Upper lobe of left lung (tissue), 6 donors: ENCODE results near the gene RCOR2. TPM values are rescaled to one million over a fixed set of nuclear protein-coding genes. Genes with fewer than 3 reads are reported as not detected.
A peak's percentile ranks its signal among the peaks of the same experiment; 100 is the strongest.

Experiments
- ATAC-seq, 2 donors: fragments of 200-7000 bp; cut with Tn5 transposase; one replicate each; pipeline ENCODE4 v1.9.1; 2022; ENCODE audit warnings: mild to moderate bottlenecking in 2 of 2, moderate library complexity in 2 of 2; ENCODE audit not compliant: low FRiP score in 2 of 2
- DNase-seq, 2 donors: peaks; one replicate each; pipeline ENCODE4 v3.0.0-alpha.2; 2019 to 2020
- H3K27ac ChIP-seq, 4 donors: fragments of 200-600 bp; sonication (generic); one replicate each; pipeline ENCODE4 v1.5.1; 2016 to 2019
- H3K27me3 ChIP-seq, 4 donors: fragments of 200-600 bp; sonication (generic); one replicate each; pipeline ENCODE4 v1.5.1; 2017 to 2019
- H3K36me3 ChIP-seq, 4 donors: fragments of 200-600 bp; sonication (generic); one replicate each; pipeline ENCODE4 v1.5.1; 2016 to 2019
- H3K4me1 ChIP-seq, 4 donors: fragments of 200-600 bp; sonication (generic); one replicate each; pipeline ENCODE4 v1.5.1; 2018 to 2019
- H3K4me3 ChIP-seq, 4 donors: fragments of 200-600 bp; sonication (generic); one replicate each; pipeline ENCODE4 v1.5.1; 2017 to 2019; ENCODE audit warnings: mild to moderate bottlenecking in 2 of 4, moderate library complexity in 1 of 4
- H3K9me3 ChIP-seq, 4 donors: fragments of 200-600 bp; sonication (generic); one replicate each; pipeline ENCODE4 v1.5.1; 2018 to 2019
- CTCF ChIP-seq, 6 experiments: fragments of 450-650 bp in 4 of 6; fragments of 200-600 bp in 2 of 6; sonication (generic) in 2 of 6; IDR thresholded peaks; one replicate each; pipeline ENCODE4 v1.5.1; 2016 to 2019; ENCODE audit warnings: antibody characterized with exemption in 6 of 6
- EP300 ChIP-seq, 4 donors: sonication (generic); formaldehyde crosslinking; IDR thresholded peaks; one replicate each; pipeline ENCODE4 v1.5.1; 2017; ENCODE audit warnings: antibody characterized with exemption in 4 of 4, control low read depth in 2 of 4
- POLR2A ChIP-seq, 4 donors: fragments of 450-650 bp; IDR thresholded peaks; one replicate each; pipeline ENCODE4 v1.5.1; 2016 to 2017; ENCODE audit warnings: antibody characterized with exemption in 4 of 4, mild to moderate bottlenecking in 2 of 4
- POLR2AphosphoS5 ChIP-seq, 2 donors: sonication (generic); formaldehyde crosslinking; IDR thresholded peaks; one replicate each; pipeline ENCODE4 v1.5.1; 2017; ENCODE audit warnings: antibody characterized with exemption in 2 of 2
- WGBS, 2 donors: methylation state at CpG; one replicate each; pipeline ENCODE4 v1.1.5; 2017 to 2018; 5-methylcytosine and 5-hydroxymethylcytosine counted together
- total RNA-seq, 6 donors: library from RNA; depleted of rRNA in 4 of 6; stranded (reverse); fragments of >200 nt in 4 of 6; gene quantifications; one replicate each; pipeline versions ENCODE4 v1.1.0 to v1.2.1, GENCODE V29; 2016 to 2021
- donor health status: DM: no; HTN: no; CAD: no; lungs with moderate emphysema.
- donor health status: DM: no; HTN: yes; CAD: no; lungs with severe emphysema.

The RCOR2 gene
- total RNA-seq, 6 donors from 2014 or later, result 0.14 to 0.40 TPM; not detected in 4

- peaks cover 44 to 62% (median 50%) of the 10 kb centered on the region in 4 donors for H3K4me1 ChIP-seq
- WGBS, 2 donors, result 18 to 37% methylated on average over 14 to 32 of the region's 41 CpGs
Observed at GRCh38 chr11:63919267-63920125, 2.5 kb upstream of the RCOR2 start.

GRCh38 chr11:63918507-63919191 lies 1.7 kb upstream of the RCOR2 start:
- WGBS, 2 donors, result 55% methylated on average over 7 to 9 of the region's 9 CpGs
- no peak for TF ChIP-seq POLR2A (IDR thresholded peaks at IDR 0.05)
- TF ChIP-seq CTCF (IDR thresholded peaks at IDR 0.05), result no peak
- TF ChIP-seq EP300 (IDR thresholded peaks at IDR 0.05), result no peak
- ATAC-seq (peak in 1 of 2 donors; percentile 2), DNase-seq (no peak)
- peaks cover 0 to 17% (median 0%) of the 10 kb centered on the region in 4 donors for H3K27me3 ChIP-seq
- H3K4me3 ChIP-seq, result peak overlapping the region in 2 of 4 donors; percentile 27 to 35
- H3K4me1 ChIP-seq, result peaks cover 44 to 62% (median 50%) of the 10 kb centered on the region in 4 donors
- H3K27ac ChIP-seq, result peak overlapping the region; percentile 15 to 76 (median 65)
- H3K36me3 ChIP-seq, result no peaks in the 10 kb centered on the region
- H3K9me3 ChIP-seq, result no peaks in the 10 kb centered on the region

More at GRCh38 chr11:63919267-63920125, 2.5 kb upstream of the RCOR2 start:
- Histone ChIP-seq H3K27me3 (peaks cover 0 to 17% (median 0%) of the 10 kb centered on the region in 4 donors), H3K4me3 (peak overlapping the region in 3 of 4 donors; percentile 17 to 35 (median 27)), H3K9me3 (no peaks in the 10 kb centered on the region), H3K27ac (peak overlapping the region in 3 of 4 donors; percentile 62 to 76 (median 68)), H3K36me3 (no peaks in the 10 kb centered on the region)
- peak in 1 of 2 donors; percentile 23 for ATAC-seq
- DNase-seq, result peak in 1 of 2 donors; percentile 87
- TF ChIP-seq POLR2AphosphoS5 (IDR thresholded peaks at IDR 0.05) (no peak), POLR2A (IDR thresholded peaks at IDR 0.05) (no peak), EP300 (IDR thresholded peaks at IDR 0.05) (no peak), CTCF (IDR thresholded peaks at IDR 0.05) (no peak)

- H3K36me3 ChIP-seq, result no peaks in the 10 kb centered on the region
- ATAC-seq (peak in 1 of 2 donors; percentile 34), DNase-seq (peak; percentile 28 to 88)
- peak overlapping the region; percentile 15 to 76 (median 65) for H3K27ac ChIP-seq
- 6 to 13% methylated on average over 1 to 43 of the region's 50 CpGs for WGBS, 2 donors
- peak in 1 of 6 experiments; percentile 15 for TF ChIP-seq CTCF (IDR thresholded peaks at IDR 0.05)
- no peak for TF ChIP-seq POLR2AphosphoS5 (IDR thresholded peaks at IDR 0.05)
- H3K9me3 ChIP-seq, result no peaks in the 10 kb centered on the region
- H3K4me3 ChIP-seq, result peak overlapping the region in 3 of 4 donors; percentile 40 to 56 (median 55)
- H3K27me3 ChIP-seq, result peaks cover 0 to 17% (median 0%) of the 10 kb centered on the region in 4 donors
- peaks cover 44 to 62% (median 50%) of the 10 kb centered on the region in 4 donors for H3K4me1 ChIP-seq
Observed at GRCh38 chr11:63917692-63918506, 935 bp upstream of the RCOR2 start.

DNA sequence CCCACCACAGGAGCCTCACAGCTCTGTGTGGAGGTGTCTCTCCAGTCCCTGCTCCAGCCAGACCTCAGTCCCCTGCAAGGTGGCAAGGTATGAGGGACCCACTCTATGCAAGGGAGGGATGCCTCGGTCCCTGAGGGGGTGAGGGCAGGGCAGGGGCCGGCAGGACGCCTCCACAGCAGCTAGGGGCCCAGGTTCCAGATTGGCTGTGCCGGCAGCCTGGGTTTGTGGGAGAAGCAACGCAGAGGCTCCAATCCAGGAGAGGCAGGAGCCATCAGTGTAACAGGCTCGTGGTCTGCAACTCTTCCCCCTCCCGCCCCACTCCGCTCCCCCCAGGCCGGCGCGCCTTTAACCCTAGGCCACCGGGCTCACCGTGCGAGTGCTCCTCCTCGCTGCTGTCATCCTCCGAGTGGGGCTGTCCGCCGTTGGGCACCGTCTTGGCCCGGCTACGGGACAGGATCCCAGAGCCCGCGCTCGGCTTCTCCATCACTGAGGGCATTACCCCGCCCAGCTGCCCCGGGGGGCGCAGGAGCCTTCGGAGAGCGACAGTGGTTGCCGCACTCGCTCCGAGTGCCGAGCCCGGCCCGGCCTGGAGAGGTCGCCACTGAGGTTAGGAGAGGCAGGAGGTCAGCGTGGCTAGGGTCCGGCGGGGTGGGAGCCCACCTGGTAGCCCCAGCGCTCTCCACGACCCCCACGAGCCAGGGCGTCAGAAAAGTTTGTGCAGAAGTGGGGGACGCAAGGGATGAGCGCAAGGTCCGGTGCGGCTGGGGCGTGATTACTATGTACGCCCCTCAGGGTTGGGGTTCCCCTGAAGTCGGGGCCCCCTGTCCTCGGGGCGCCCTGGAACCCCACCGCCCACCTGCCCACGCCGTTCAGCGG lies 765 bp downstream of the RCOR2 start:
- ATAC-seq (no peak), DNase-seq (peak in 1 of 2 donors; percentile 91)
- H3K27ac ChIP-seq, result no peak overlapping the region
- 10 to 12% methylated on average over 27 to 31 of the region's 56 CpGs for WGBS, 2 donors
- peaks cover 0 to 17% (median 0%) of the 10 kb centered on the region in 4 donors for H3K27me3 ChIP-seq
- H3K4me3 ChIP-seq, result peak overlapping the region; percentile 40 to 56 (median 50)
- peaks cover 0 to 5% (median 0%) of the 10 kb centered on the region in 4 donors for H3K36me3 ChIP-seq
- TF ChIP-seq POLR2A (IDR thresholded peaks at IDR 0.05) (no peak), EP300 (IDR thresholded peaks at IDR 0.05) (no peak), CTCF (IDR thresholded peaks at IDR 0.05) (peak in 5 of 6 experiments; percentile 29 to 54 (median 35)), POLR2AphosphoS5 (IDR thresholded peaks at IDR 0.05) (no peak)
- H3K9me3 ChIP-seq, result no peaks in the 10 kb centered on the region
- H3K4me1 ChIP-seq, result peaks cover 44 to 62% (median 50%) of the 10 kb centered on the region in 4 donors
